ENCODE results near the gene ATP2B3.

ATP2B3 gene

DNA sequence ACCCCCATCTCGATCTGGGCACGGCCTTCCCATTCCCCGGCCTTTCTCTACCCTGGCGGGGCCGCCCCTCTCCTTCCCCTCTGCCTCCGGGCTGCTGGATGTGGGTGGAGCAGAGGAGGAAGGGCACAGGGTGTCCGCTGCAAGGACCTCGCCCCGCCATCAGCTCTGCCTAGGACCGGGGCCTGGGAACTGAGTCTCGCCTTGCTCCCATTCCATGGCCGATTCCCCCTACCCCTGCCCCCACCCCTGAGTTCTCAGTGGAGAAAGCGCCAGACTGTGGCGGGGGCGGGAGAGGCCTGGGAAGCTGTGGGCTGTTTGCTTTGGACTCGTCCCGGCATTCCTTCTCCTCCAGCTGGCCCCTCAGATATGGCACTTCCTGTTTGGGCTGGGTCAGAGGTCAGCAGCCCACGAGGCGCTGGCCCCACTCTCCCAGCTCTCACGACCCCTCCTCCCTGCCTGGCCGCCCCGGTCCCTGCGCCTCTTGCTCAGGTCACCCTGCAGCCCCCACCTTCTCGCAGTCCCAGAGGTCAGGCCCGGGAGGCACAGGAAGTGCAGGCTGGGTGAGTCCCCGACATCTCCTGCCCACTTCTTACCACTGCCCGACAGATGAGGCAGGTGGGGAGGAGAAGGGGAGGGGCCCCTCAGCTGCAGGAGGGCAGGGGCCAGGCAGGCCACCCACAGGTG lies 29.1 kb upstream of the ATP2B3 start:
- DNase-seq (ENCODE audit: low read depth in 2 of 3, low spot score in 2 of 3): no peak

GRCh38 chrX:153490217-153490930 lies 27.1 kb upstream of the ATP2B3 start:
- DNase-seq (ENCODE audit: low read depth in 2 of 3, low spot score in 2 of 3): no peak

DNA sequence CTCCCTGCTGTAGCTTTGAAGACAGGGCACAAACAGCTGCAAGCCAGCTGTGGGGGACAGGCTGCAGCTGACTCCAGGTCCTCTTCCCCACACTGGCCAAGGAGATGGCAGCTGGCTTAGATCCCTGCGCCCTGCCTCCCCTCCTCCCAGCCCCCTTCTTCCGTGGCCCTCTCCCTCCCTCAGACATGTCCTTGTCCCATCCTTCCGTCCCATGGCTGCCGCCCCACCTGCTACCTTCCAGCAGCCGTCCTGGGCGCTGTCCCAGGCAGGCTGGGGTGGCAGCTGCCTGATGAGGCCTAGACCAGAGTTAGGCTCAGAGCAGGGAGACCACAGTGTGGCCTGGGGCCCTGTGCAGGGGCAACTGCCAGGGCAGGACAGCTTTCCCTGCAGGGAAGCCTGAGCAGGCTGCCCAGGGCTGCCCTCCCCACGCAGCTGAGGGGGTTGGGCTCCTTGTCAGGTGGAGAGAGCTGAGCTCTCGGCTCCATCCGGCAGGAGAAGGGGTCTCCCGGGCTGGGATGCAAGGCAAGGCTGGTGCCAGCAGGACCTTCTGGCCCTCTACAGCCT lies 26.0 kb upstream of the ATP2B3 start:
- DNase-seq (ENCODE audit: low read depth in 2 of 3, low spot score in 2 of 3): no peak

DNA sequence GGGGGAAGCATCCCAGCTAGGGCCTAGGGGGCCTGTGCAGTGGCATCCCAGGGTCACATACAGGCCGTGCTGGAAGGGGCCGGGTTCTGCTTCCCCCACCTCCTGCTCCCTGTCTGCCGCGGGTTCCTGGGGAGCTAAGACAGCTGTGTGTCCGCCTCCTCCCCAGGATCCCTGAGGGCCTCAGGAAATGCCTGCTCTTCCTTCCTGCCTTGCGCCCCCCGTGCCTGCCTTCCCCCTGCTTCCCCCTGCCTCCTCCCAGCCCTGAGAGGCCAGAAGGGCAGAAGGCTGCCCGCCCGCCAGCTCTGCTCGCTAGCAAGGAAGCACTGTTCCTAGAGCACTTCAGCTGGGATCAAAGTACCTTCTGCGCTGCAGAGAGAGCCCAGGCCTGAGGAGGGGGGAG lies 25.5 kb upstream of the ATP2B3 start:
- DNase-seq (ENCODE audit: low read depth in 2 of 3, low spot score in 2 of 3): no peak

DNA sequence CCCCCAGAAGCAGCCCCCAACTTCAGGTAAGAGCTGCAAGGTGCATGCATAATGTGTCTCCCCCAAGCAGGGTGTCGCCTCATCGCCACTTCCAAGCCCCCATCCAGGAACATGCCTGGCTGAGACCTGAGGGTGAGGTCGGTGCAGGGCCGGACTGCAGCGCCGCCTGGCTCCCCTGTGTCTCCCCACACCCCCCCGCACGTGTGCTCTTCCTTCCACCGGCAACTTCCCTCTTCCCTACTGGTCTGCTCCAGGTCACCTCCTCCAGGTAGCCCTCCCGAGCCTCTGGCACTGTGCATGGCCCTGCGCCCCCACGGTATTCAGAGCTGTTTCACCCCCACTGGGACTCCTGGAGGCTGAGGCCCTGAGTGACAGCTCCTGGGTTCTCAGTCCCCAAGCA lies 24.9 kb upstream of the ATP2B3 start:
- DNase-seq (ENCODE audit: low read depth in 2 of 3, low spot score in 2 of 3): no peak

- DNase-seq (ENCODE audit: low read depth in 2 of 3, low spot score in 2 of 3): no peak
Measured at GRCh38 chrX:153493085-153493484, 24.4 kb upstream of the ATP2B3 start.

DNA sequence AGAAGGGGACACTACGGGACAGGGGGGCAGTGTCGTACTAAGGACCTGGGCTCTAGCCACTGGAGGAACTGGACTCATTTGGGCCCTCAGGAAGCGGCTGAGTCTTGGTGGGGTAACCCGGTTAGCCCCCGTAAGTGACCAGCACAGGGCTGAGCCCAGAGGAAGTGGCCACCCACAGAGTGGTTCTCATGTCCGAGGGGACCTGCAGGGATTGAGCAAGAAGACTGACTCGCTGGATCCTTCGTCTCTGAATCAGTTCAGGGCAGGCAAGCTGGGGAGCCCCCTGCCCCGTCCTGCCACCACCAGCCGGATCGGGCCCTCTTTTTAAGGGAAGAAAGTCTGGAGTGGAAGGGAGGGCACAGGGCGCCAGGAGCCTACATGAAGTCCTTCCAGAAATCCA lies 23.4 kb upstream of the ATP2B3 start:
- DNase-seq (ENCODE audit: low read depth in 2 of 3, low spot score in 2 of 3): no peak

GRCh38 chrX:153494541-153495361 lies 22.7 kb upstream of the ATP2B3 start, which contains the start of gene BGN:
Gene BGN, plus strand, starts transcription at chrX:153494980. Its CDS starts 9,652 bp downstream, at chrX:153504632.
- DNase-seq (ENCODE audit: low read depth in 2 of 3, low spot score in 2 of 3): no peak

DNA sequence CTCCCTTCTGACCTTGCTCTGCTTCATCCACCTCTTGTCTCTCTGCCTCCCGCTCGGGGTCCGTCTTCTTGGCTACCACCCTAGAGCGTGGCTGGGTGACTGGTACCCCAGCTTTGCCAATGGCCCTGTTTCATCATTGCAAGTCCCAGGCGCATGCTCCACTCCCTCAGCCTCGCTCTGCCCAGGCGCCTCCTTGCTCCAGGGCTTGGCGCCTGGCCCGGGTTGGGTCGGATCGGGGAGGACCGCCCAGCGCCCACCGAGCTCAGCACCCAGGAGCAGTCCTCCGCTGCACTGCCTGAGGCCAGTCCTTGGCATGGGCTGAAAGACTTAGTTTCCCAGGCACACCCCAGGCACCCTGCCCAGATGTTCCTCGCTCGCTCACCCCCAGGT lies 22.1 kb upstream of the ATP2B3 start:
- no peak for DNase-seq (ENCODE audit: low read depth in 2 of 3, low spot score in 2 of 3)

DNA sequence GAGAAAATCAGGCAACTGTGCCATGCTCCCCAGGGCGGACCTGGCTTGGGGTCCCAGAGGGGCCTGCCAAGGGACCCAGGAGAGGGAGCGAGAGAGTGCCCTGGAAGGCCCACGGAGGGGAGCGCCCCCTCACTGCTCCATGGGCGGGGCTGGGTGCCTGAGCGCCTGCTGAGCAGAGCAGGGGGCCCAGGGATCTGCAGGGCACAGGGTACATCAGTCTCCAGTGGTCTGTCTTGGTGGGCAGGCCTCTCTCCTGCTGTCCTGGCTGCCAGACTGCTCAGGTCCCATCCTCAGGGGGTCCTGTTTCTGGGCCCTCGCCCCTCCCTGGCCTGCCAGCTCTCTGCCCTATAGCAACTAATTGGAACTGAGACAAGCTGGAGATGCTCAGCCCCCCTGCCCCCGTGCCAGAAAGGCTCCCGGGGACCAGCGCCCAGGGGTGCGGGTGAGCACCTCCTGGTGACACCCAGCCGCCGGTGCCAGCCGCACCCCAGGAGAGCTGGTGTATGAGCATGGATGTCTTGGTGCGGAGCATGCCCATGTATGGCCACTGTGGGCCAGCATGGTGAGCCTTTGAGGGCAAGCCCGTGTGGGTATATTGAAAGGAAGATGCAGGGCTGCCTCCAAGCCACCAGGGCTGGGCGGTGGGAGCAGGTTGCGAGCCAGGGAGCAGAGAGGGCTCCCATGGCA lies 21.4 kb upstream of the ATP2B3 start:
- no peak for DNase-seq (ENCODE audit: low read depth in 2 of 3, low spot score in 2 of 3)

- DNase-seq (ENCODE audit: low read depth in 2 of 3, low spot score in 2 of 3): no peak
Measured at GRCh38 chrX:153496590-153496959, 20.9 kb upstream of the ATP2B3 start.

GRCh38 chrX:153498453-153498852 lies 19.0 kb upstream of the ATP2B3 start:
- no peak for DNase-seq (ENCODE audit: low read depth in 2 of 3, low spot score in 2 of 3)

DNA sequence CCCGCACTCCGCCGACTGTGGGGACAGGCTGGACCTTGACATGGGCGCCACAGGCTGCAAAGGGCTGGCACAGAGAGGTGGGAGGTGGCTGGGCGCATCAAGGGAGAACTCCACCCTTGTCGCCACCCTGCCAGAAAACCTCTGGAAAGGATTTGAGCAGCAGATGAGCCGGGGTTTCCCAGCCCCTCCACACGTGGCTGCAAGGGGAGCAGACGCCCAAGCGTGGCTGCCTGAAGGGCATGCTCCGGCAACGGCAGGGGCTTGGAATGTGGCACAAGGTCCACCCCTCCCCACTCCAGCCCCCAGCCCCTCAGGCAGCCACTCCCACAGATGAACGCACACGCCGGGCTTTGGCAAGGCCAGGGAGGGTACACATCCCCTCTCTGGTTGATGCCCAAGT lies 18.1 kb upstream of the ATP2B3 start:
- DNase-seq (ENCODE audit: low read depth in 2 of 3, low spot score in 2 of 3): no peak

GRCh38 chrX:153499876-153500275 lies 17.6 kb upstream of the ATP2B3 start:
- DNase-seq (ENCODE audit: low read depth in 2 of 3, low spot score in 2 of 3): no peak

GRCh38 chrX:153500676-153501280 lies 16.7 kb upstream of the ATP2B3 start:
- no peak for DNase-seq (ENCODE audit: low read depth in 2 of 3, low spot score in 2 of 3)

GRCh38 chrX:153501530-153501929 lies 15.9 kb upstream of the ATP2B3 start:
- no peak for DNase-seq (ENCODE audit: low read depth in 2 of 3, low spot score in 2 of 3)

GRCh38 chrX:153502131-153502530 lies 15.3 kb upstream of the ATP2B3 start:
- DNase-seq (ENCODE audit: low read depth in 2 of 3, low spot score in 2 of 3): no peak

DNA sequence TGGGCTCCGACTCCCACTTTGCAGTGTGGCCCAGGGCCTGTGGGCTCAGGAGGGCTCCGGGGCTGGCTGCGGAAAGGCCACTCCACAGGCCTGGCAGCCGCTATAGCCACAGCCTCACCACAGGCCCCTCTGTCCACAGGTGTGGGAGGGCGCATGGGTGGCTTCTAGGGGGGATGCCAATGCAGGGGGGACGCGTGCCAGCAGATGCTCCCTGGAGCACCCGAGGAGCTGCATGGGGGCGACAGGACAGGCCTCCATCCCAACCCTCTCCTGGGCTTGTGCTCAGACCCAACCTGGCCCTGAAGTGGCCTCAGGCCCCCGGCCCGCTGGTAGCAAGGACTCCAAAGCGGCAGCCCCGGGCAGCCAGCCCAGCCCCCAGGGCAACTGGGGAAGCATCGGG lies 14.6 kb upstream of the ATP2B3 start:
- no peak for DNase-seq (ENCODE audit: low read depth in 2 of 3, low spot score in 2 of 3)

GRCh38 chrX:153504445-153505016 lies 12.9 kb upstream of the ATP2B3 start:
- no peak for DNase-seq (ENCODE audit: low read depth in 2 of 3, low spot score in 2 of 3)

DNA sequence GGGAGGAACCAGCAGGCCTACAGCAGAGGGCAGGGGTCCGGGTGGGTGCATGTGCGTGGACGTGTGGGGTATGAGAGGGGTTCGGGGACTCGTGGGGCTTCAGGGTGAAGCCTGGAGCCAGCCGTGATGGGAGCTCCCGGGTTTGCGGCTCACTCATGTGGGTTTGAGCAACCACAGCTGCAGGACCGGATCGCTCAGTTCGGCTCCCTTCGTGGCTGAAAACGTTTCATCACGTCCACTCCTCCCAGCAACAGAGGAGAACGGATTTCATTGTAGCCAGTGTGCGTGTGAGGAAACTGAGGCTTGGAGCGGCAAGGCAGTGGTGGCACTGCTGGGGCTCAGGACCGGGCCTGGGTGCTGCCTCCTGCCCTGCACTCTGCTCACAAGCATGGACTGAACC lies 12.1 kb upstream of the ATP2B3 start:
- no peak for DNase-seq (ENCODE audit: low read depth in 2 of 3, low spot score in 2 of 3)

Data from activated CD8-positive, alpha-beta memory T cell treated with anti-CD3 and anti-CD28 coated beads for 48 hours (primary cell).